ENCODE measurements around the gene IGFBP2. TPM values are rescaled to one million over a fixed set of nuclear protein-coding genes. Genes with fewer than 3 reads are reported as not detected.
"Not testable (repeated sequence)": the region's sequence is repeated elsewhere in the genome, so short reads cannot be mapped to it uniquely, and the experiment has no call there.

The IGFBP2 gene
- total and polyA plus RNA-seq, 4 experiments from 2014 or later = not detected

DNA sequence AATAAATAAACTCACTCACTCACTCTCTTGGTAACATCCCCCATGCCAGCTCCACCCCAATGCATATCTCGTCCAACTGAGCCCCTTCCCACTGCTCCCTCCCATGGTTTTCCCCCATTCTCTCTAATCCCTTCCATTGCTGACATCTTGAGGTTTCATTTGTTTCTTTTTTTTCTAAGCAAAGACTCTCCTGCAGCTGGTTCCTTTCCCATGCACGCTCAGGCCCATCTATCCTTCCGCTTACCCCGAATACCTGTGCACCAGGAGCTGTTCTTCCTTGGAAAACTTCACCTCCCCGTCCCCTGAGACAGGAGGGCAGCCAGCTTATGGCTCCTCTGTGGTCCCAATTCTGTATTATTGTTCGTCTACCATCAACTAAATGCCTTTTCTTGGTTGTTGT lies 41.7 kb upstream of the IGFBP2 start:
- intact Hi-C loops (cut with micrococcal nuclease) = no loop called here
- no peak overlapping the region for H3K4me3 Mint-ChIP-seq
- H3K4me3 ChIP-seq (ENCODE audit: low read length in 2 of 2) = no peak overlapping the region
- H3K4me1 ChIP-seq (ENCODE audit: insufficient read depth, low read length) = no peaks in the 10 kb centered on the region
- no peak for DNase-seq
- CTCF ChIA-PET (ENCODE audit: partially characterized antibody) = no interaction called here
- no peak overlapping the region for H3K27ac Mint-ChIP-seq
- no peaks in the 10 kb centered on the region for H3K9me3 Mint-ChIP-seq
- no peaks in the 10 kb centered on the region for H3K4me1 Mint-ChIP-seq
- POLR2A ChIA-PET (ENCODE audit: partially characterized antibody) = no interaction called here
- H3K27me3 Mint-ChIP-seq = peaks cover 12 to 19% of the 10 kb centered on the region in 2 donors
- H3K9me3 ChIP-seq (ENCODE audit: control insufficient read depth in 1 of 2, low read length in 2 of 2) = no peaks in the 10 kb centered on the region
- no peaks in the 10 kb centered on the region for H3K36me3 Mint-ChIP-seq
- no peaks in the 10 kb centered on the region for H3K36me3 ChIP-seq (ENCODE audit: insufficient read depth, low read length)
- H3K27me3 ChIP-seq (ENCODE audit: insufficient read depth, low read length) = no peaks in the 10 kb centered on the region
- no peak overlapping the region for H3K27ac ChIP-seq (ENCODE audit: low read depth, low read length)

DNA sequence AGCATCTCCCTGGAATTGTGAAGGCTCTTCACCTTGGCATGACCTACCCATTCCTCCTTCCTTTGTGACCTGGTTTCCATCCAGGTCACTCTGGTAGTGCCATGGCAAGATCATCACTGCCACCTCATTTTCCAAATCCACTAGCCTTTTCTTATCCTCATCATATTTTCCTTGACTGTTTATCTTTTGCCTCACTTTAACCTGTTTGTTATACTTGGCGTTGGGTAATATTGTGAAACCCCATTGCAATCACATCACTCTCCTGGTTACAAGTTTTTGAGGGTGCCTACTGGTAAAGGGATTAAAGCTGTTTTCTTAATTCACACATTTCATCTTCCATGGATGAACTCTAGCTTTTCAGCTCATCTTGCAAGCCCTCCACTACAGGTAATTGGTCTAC lies 39.1 kb upstream of the IGFBP2 start:
- no peak for DNase-seq
- Histone ChIP-seq H3K4me3 (ENCODE audit: low read length in 2 of 2) (no peak overlapping the region), H3K27me3 (ENCODE audit: insufficient read depth, low read length) (no peaks in the 10 kb centered on the region), H3K9me3 (ENCODE audit: control insufficient read depth in 1 of 2, low read length in 2 of 2) (no peaks in the 10 kb centered on the region), H3K36me3 (ENCODE audit: insufficient read depth, low read length) (no peaks in the 10 kb centered on the region), H3K27ac (ENCODE audit: low read depth, low read length) (no peak overlapping the region), H3K4me1 (ENCODE audit: insufficient read depth, low read length) (no peaks in the 10 kb centered on the region)
- POLR2A ChIA-PET (ENCODE audit: partially characterized antibody) = no interaction called here
- H3K27ac Mint-ChIP-seq = no peak overlapping the region
- H3K4me1 Mint-ChIP-seq = no peaks in the 10 kb centered on the region
- H3K4me3 Mint-ChIP-seq = no peak overlapping the region
- intact Hi-C loops (cut with micrococcal nuclease) = no loop called here
- H3K27me3 Mint-ChIP-seq = peaks cover 10 to 22% of the 10 kb centered on the region in 2 donors
- no peaks in the 10 kb centered on the region for H3K9me3 Mint-ChIP-seq
- CTCF ChIA-PET (ENCODE audit: partially characterized antibody) = no interaction called here
- no peaks in the 10 kb centered on the region for H3K36me3 Mint-ChIP-seq

DNA sequence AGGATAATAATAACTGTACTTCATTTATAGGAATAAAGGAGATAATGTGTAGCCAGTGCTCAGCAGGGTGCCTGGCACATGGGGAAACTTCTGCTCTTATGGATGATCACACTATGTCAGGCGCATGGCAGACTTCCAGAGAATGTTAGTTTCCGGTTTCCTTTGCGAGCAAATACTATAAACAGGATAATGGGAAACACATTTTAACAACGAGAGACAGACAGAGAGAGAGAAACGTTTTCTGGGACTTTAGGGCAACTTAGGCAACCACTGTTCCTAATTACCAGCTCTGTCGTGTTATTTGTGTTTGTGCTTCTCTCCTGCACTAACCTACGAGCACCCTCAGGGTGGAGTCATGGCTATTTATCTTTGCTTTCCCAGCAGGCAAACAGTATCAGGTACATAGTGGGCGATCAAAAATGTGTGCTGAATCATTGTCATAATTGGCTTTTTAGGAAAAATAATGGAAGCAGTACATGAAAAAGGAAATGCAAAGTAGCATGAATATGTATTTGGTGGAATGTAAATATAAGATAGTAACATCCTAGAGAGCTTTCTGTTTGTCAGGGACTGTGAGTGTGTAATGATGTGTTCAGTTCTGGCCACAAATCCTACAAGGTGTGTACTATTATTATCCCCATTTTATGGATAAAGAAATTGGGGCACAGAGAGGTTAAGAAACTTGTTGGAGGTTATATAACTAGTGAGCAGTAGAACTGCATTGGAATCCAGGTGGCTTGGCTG lies 36.8 kb upstream of the IGFBP2 start:
- no peak overlapping the region for H3K27ac ChIP-seq (ENCODE audit: low read depth, low read length)
- H3K36me3 ChIP-seq (ENCODE audit: insufficient read depth, low read length) = no peaks in the 10 kb centered on the region
- no peaks in the 10 kb centered on the region for H3K4me1 Mint-ChIP-seq
- H3K36me3 Mint-ChIP-seq = no peaks in the 10 kb centered on the region
- H3K4me3 ChIP-seq (ENCODE audit: low read length in 2 of 2) = no peak overlapping the region
- H3K4me3 Mint-ChIP-seq = no peak overlapping the region
- peaks cover 3 to 16% of the 10 kb centered on the region in 2 donors for H3K27me3 Mint-ChIP-seq
- POLR2A ChIA-PET (ENCODE audit: partially characterized antibody) = no interaction called here
- no peaks in the 10 kb centered on the region for H3K27me3 ChIP-seq (ENCODE audit: insufficient read depth, low read length)
- no peak for DNase-seq
- CTCF ChIA-PET (ENCODE audit: partially characterized antibody) = no interaction called here
- no peaks in the 10 kb centered on the region for H3K9me3 ChIP-seq (ENCODE audit: control insufficient read depth in 1 of 2, low read length in 2 of 2)
- no peaks in the 10 kb centered on the region for H3K4me1 ChIP-seq (ENCODE audit: insufficient read depth, low read length)
- no peaks in the 10 kb centered on the region for H3K9me3 Mint-ChIP-seq
- no peak overlapping the region for H3K27ac Mint-ChIP-seq
- intact Hi-C loops (cut with micrococcal nuclease) = no loop called here

DNA sequence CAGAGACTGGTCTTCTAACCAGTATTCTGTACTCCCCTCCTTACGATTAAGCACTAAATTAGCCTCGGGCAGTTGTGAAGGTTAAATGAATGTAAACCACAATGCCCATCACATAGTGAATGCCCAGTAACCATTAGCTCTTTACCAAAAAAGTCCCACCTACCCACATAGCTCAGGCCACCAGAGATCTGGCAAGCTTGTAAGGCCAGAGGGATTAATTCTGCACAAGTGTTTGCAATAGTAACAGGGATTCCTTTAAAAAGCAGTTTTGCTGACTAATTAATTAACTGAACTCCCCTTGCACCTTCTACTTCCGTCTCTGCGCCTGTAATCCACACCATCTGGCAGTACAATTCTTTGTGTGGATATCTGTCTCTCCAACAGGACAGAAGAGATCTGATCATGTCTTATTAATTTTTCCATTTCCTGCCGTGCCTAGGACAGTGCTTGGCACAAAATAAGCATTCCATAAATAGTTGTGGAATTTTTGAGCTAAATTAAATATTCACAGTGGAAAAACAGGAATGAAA lies 36.2 kb upstream of the IGFBP2 start:
- no peak overlapping the region for H3K27ac Mint-ChIP-seq
- no peak for DNase-seq
- POLR2A ChIA-PET (ENCODE audit: partially characterized antibody) = no interaction called here
- Histone ChIP-seq H3K4me1 (ENCODE audit: insufficient read depth, low read length) (no peaks in the 10 kb centered on the region), H3K4me3 (ENCODE audit: low read length in 2 of 2) (no peak overlapping the region), H3K9me3 (ENCODE audit: control insufficient read depth in 1 of 2, low read length in 2 of 2) (no peaks in the 10 kb centered on the region), H3K36me3 (ENCODE audit: insufficient read depth, low read length) (no peaks in the 10 kb centered on the region), H3K27ac (ENCODE audit: low read depth, low read length) (no peak overlapping the region), H3K27me3 (ENCODE audit: insufficient read depth, low read length) (no peaks in the 10 kb centered on the region)
- peaks cover 3 to 16% of the 10 kb centered on the region in 2 donors for H3K27me3 Mint-ChIP-seq
- no peaks in the 10 kb centered on the region for H3K9me3 Mint-ChIP-seq
- no peaks in the 10 kb centered on the region for H3K4me1 Mint-ChIP-seq
- intact Hi-C loops (cut with micrococcal nuclease) = no loop called here
- no peak overlapping the region for H3K4me3 Mint-ChIP-seq
- no peaks in the 10 kb centered on the region for H3K36me3 Mint-ChIP-seq
- CTCF ChIA-PET (ENCODE audit: partially characterized antibody) = no interaction called here

DNA sequence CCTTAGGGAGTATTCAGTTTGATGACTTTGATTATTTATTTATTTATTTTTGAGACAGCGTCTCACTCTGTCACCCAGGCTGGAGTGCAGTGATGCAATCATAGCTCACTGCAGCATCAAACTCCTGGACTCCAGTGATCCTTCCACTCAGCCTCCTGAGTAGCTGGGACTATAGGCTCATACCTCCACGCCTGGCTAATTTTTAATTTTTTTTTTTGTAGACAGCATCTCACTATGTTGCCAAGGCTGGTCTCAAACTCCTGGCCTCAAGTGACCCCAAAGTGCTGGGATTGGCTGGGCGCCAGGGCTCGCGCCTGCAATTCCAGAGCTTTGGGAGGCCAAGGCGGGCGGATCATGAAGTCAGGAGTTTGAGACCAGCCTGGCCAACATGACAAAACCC lies 35.4 kb upstream of the IGFBP2 start:
- H3K9me3 ChIP-seq (ENCODE audit: control insufficient read depth in 1 of 2, low read length in 2 of 2); H3K36me3 ChIP-seq (ENCODE audit: insufficient read depth, low read length); H3K36me3 Mint-ChIP-seq; H3K4me1 ChIP-seq (ENCODE audit: insufficient read depth, low read length); H3K4me3 ChIP-seq (ENCODE audit: low read length in 2 of 2); H3K4me1 Mint-ChIP-seq; H3K27ac Mint-ChIP-seq; H3K4me3 Mint-ChIP-seq; CTCF ChIA-PET (ENCODE audit: partially characterized antibody); intact Hi-C loops (cut with micrococcal nuclease); H3K9me3 Mint-ChIP-seq; H3K27ac ChIP-seq (ENCODE audit: low read depth, low read length); H3K27me3 ChIP-seq (ENCODE audit: insufficient read depth, low read length); DNase-seq: not testable (repeated sequence)
- peaks cover 3 to 18% of the 10 kb centered on the region in 2 donors for H3K27me3 Mint-ChIP-seq
- POLR2A ChIA-PET (ENCODE audit: partially characterized antibody) = interaction anchor here (0.6 kb wide), 1 partner anchor 28 kb away, joined by 4 read pairs; no protein-coding TSS in a partner anchor

DNA sequence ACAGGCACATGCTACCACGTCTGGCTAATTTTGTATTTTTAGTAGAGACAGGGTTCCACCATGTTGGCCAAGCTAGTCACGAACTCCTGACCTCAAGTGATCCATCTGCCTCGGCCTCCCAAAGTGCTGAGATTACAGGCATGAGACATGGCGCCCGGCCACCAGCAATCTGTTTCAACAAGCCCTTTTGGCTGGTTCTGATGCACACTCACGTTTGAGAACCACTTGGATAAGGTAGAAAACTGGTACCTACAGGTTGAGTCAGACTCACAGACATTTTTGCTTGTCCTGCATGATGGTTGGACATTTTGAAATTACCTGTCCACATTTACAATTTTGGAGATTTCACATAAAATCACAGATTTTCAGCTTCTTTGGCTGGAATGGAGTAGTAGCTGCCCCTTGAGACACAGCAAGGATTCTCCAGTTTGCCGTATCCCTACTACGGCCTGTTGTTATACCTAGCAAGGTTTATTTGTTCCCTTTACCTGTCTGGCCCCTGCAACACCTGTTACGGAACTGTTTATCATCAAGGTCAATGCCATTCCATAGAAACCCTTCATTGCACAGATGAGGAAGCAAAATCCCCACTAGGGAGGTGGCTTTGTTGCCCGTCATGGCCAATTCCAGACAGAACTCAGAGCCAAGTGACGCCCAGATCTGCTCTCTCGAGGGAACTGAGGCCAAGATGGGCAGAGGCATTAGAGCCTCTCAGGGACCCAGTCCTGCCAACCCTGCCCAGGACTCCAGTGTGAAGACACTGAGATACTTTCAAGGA lies 31.4 kb upstream of the IGFBP2 start:
- Histone ChIP-seq H3K9me3 (ENCODE audit: control insufficient read depth in 1 of 2, low read length in 2 of 2) (no peaks in the 10 kb centered on the region), H3K4me1 (ENCODE audit: insufficient read depth, low read length) (no peaks in the 10 kb centered on the region), H3K36me3 (ENCODE audit: insufficient read depth, low read length) (no peaks in the 10 kb centered on the region), H3K27me3 (ENCODE audit: insufficient read depth, low read length) (no peaks in the 10 kb centered on the region), H3K27ac (ENCODE audit: low read depth, low read length) (no peak overlapping the region), H3K4me3 (ENCODE audit: low read length in 2 of 2) (no peak overlapping the region)
- Mint-ChIP-seq H3K4me1 (peaks cover 0 to 6% (median 4%) of the 10 kb centered on the region in 4 donors), H3K27me3 (peaks cover 3 to 23% of the 10 kb centered on the region in 2 donors), H3K9me3 (no peaks in the 10 kb centered on the region), H3K27ac (no peak overlapping the region), H3K36me3 (no peaks in the 10 kb centered on the region), H3K4me3 (no peak overlapping the region)
- no peak for DNase-seq
- ChIA-PET POLR2A (ENCODE audit: partially characterized antibody) (no interaction called here), CTCF (ENCODE audit: partially characterized antibody) (interaction anchor here (0.6 kb wide), 1 partner anchor 33 kb away, joined by 3 read pairs; no protein-coding TSS in a partner anchor)
- intact Hi-C loops (cut with micrococcal nuclease) = no loop called here

DNA sequence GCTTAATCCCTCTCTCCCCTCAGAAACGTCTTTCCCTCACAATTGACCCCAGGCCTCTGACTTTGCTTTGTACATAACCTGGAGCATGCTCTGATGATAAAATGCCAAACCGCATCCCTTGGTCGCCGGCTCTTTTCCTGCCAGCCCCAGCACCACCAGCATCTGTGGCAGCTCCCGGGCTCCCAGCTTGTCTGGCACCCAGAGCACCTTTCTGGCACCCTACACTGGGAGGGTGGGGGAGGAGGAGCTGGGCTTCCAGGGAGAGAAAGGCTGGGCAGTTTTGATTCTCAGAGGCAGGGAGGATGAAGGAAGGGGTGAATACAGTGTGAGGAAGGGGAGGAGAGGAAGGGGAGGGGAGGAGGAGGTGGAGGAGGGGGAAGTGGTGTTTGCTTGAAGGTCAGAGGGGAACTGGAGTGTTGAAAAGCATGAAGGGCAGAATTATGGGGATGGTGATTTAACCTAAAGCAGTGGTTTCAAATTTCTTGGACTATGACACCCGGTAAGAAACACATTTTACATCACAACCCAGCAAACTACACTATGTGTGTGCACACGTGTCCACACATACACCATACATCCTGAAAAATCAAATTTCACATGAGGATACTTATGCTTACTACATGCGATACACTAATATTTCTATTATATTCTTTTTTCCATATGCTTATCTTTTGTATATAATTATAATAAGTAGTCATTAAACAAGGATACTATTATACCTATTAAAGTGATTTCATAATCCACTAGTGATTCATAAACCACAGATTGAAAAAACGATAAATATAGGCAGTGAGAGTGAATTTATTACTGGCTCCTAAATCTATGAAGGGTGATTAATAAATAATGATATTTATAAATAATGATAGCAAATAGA lies 30.0 kb upstream of the IGFBP2 start:
- no peak for DNase-seq
- peaks cover 0 to 10% (median 7%) of the 10 kb centered on the region in 4 donors for H3K4me1 Mint-ChIP-seq
- Histone ChIP-seq H3K27me3 (ENCODE audit: insufficient read depth, low read length) (no peaks in the 10 kb centered on the region), H3K4me3 (ENCODE audit: low read length in 2 of 2) (no peak overlapping the region), H3K9me3 (ENCODE audit: control insufficient read depth in 1 of 2, low read length in 2 of 2) (no peaks in the 10 kb centered on the region), H3K4me1 (ENCODE audit: insufficient read depth, low read length) (no peaks in the 10 kb centered on the region), H3K27ac (ENCODE audit: low read depth, low read length) (no peak overlapping the region), H3K36me3 (ENCODE audit: insufficient read depth, low read length) (no peaks in the 10 kb centered on the region)
- H3K27ac Mint-ChIP-seq = no peak overlapping the region
- no peak overlapping the region for H3K4me3 Mint-ChIP-seq
- peaks cover 4 to 25% of the 10 kb centered on the region in 2 donors for H3K27me3 Mint-ChIP-seq
- intact Hi-C loops (cut with micrococcal nuclease) = no loop called here
- CTCF ChIA-PET (ENCODE audit: partially characterized antibody) = no interaction called here
- POLR2A ChIA-PET (ENCODE audit: partially characterized antibody) = no interaction called here
- H3K36me3 Mint-ChIP-seq = no peaks in the 10 kb centered on the region
- H3K9me3 Mint-ChIP-seq = no peaks in the 10 kb centered on the region

All from CD4-positive, alpha-beta memory T cell (primary cell).